Ishikawa (cell line): ENCODE data around the gene LPAR1.

ENCODE experiments used
- CEBPB ChIP-seq: IDR thresholded peaks from 2 replicates; pipeline ENCODE4 v1.6.1; 2012
- NFIC ChIP-seq: IDR thresholded peaks from 2 replicates; pipeline ENCODE4 v1.6.1; 2012
- TAF1 ChIP-seq: IDR thresholded peaks from 2 replicates; pipeline ENCODE4 v1.6.1; 2012; ENCODE audit warnings: low read depth, mild to moderate bottlenecking
- ZBTB7A ChIP-seq: IDR thresholded peaks from 2 replicates; pipeline ENCODE4 v1.6.1; 2012; ENCODE audit warnings: low read depth
- TF ChIP-seq, protein P1 (sequence below): IDR thresholded peaks from 2 replicates; pipeline ENCODE4 v1.6.1; 2012; ENCODE audit warnings: low read depth, mild to moderate bottlenecking

- TF ChIP-seq, protein P1, sequence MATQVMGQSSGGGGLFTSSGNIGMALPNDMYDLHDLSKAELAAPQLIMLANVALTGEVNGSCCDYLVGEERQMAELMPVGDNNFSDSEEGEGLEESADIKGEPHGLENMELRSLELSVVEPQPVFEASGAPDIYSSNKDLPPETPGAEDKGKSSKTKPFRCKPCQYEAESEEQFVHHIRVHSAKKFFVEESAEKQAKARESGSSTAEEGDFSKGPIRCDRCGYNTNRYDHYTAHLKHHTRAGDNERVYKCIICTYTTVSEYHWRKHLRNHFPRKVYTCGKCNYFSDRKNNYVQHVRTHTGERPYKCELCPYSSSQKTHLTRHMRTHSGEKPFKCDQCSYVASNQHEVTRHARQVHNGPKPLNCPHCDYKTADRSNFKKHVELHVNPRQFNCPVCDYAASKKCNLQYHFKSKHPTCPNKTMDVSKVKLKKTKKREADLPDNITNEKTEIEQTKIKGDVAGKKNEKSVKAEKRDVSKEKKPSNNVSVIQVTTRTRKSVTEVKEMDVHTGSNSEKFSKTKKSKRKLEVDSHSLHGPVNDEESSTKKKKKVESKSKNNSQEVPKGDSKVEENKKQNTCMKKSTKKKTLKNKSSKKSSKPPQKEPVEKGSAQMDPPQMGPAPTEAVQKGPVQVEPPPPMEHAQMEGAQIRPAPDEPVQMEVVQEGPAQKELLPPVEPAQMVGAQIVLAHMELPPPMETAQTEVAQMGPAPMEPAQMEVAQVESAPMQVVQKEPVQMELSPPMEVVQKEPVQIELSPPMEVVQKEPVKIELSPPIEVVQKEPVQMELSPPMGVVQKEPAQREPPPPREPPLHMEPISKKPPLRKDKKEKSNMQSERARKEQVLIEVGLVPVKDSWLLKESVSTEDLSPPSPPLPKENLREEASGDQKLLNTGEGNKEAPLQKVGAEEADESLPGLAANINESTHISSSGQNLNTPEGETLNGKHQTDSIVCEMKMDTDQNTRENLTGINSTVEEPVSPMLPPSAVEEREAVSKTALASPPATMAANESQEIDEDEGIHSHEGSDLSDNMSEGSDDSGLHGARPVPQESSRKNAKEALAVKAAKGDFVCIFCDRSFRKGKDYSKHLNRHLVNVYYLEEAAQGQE, result no peak
- TF ChIP-seq ZBTB7A (no peak), TAF1 (no peak), CEBPB (no peak), NFIC (no peak)
These were observed 195.3 kb downstream of the LPAR1 start for GRCh38 chr9:110842986-110843385.
